Brain microvascular endothelial cell (primary cell): ENCODE data around the gene ARG2.

ENCODE experiments used
- DNase-seq: peaks from one replicate; pipeline ENCODE4 v3.0.0-alpha.2; 2020
- H3K27ac ChIP-seq: fragments of 250-450 bp; sonication (Bioruptor Pico); 2 replicates; pipeline ENCODE4 v1.5.1; 2020; ENCODE audit warnings: mild to moderate bottlenecking, moderate library complexity
- H3K27me3 ChIP-seq: fragments of 250-450 bp; sonication (Bioruptor Pico); replicated peaks from 2 replicates; pipeline ENCODE4 v1.5.1; 2020; ENCODE audit warnings: mild to moderate bottlenecking
- H3K36me3 ChIP-seq: fragments of 250-450 bp; sonication (Bioruptor Pico); replicated peaks from 2 replicates; pipeline ENCODE4 v1.5.1; 2020; ENCODE audit warnings: mild to moderate bottlenecking
- H3K4me3 ChIP-seq: 2 replicates; pipeline ENCODE4 v1.5.1; 2011; ENCODE audit warnings: low read depth, mild to moderate bottlenecking, control low read depth, low read length, moderate library complexity
- CTCF ChIP-seq: IDR thresholded peaks from 2 replicates; pipeline ENCODE4 v1.5.1; 2011; ENCODE audit warnings: low read depth, mild to moderate bottlenecking, moderate library complexity, low read length, control low read depth, inconsistent platforms; ENCODE audit errors: missing control alignments
- in situ Hi-C: cut with HindIII; loops from 2 replicates; pipeline ENCODE4 v1.10.0; 2017; ENCODE audit warnings: low sequenced_read_pairs, low pct_ligation_motif_present

The ARG2 gene

GRCh38 chr14:67653651-67654280 lies 34.0 kb downstream of the ARG2 start:
- no peak overlapping the region for H3K4me3 ChIP-seq
- in situ Hi-C loops = no loop called here
- DNase-seq = no peak
- TF ChIP-seq CTCF = no peak
- H3K36me3 ChIP-seq = peaks cover 58% of the 10 kb centered on the region
- no peaks in the 10 kb centered on the region for H3K27me3 ChIP-seq
- H3K27ac ChIP-seq = no peak overlapping the region

GRCh38 chr14:67663633-67664032 lies 43.9 kb downstream of the ARG2 start:
- TF ChIP-seq CTCF = no peak
- Histone ChIP-seq H3K27ac (no peak overlapping the region), H3K36me3 (peaks cover 2% of the 10 kb centered on the region), H3K4me3 (no peak overlapping the region), H3K27me3 (no peaks in the 10 kb centered on the region)
- in situ Hi-C loops = no loop called here
- DNase-seq = no peak

- TF ChIP-seq CTCF = no peak
- no peak overlapping the region for H3K4me3 ChIP-seq
- in situ Hi-C loops = no loop called here
- no peak overlapping the region for H3K27ac ChIP-seq
- H3K27me3 ChIP-seq = no peaks in the 10 kb centered on the region
- H3K36me3 ChIP-seq = no peaks in the 10 kb centered on the region
- peak; percentile 35 for DNase-seq
Measured at GRCh38 chr14:67665868-67666267, 46.1 kb downstream of the ARG2 start.

- Histone ChIP-seq H3K36me3 (no peaks in the 10 kb centered on the region), H3K27ac (no peak overlapping the region), H3K27me3 (no peaks in the 10 kb centered on the region), H3K4me3 (no peak overlapping the region)
- in situ Hi-C loops = no loop called here
- TF ChIP-seq CTCF = peak; percentile 70
- peak; percentile 61 for DNase-seq
Measured at GRCh38 chr14:67666750-67667449, 47.2 kb downstream of the ARG2 start.

- no peak for DNase-seq
- in situ Hi-C loops = no loop called here
- no peak for TF ChIP-seq CTCF
- Histone ChIP-seq H3K27ac (no peak overlapping the region), H3K27me3 (no peaks in the 10 kb centered on the region), H3K4me3 (no peak overlapping the region), H3K36me3 (no peaks in the 10 kb centered on the region)
Measured at GRCh38 chr14:67668559-67668958, 48.8 kb downstream of the ARG2 start.
